NCI-H1092 (cell line): ENCODE measurements around the gene DUOX2.
A peak's percentile ranks its signal among the peaks of the same experiment; 100 is the strongest.
"Not testable (repeated sequence)": the region's sequence is repeated elsewhere in the genome, so short reads cannot be mapped to it uniquely, and the experiment has no call there.

Source experiments
- DNase-seq: peaks from one replicate; lab custom pipeline; 2025; lab: John Stamatoyannopoulos, UW

Gene DUOX2

DNA sequence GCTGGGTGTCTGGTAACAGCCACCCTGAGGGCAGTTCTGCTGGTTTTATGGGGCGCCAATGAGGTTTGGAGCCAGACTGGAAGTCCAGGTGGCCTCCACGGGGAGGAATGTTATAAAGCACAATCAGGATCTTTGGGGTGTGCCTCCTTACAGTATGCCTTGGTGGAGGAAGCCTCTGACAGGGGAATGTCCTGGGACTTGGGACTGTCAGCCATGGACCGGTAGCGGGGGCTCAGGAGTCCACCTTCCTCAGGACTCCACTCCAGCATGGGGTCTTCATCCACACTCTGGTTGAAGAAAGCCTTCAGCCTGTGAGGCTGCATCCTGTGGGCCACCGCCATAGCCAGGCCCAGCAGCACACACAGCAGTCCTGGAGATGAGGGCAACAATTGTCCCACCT is 5.0 kb upstream of the DUOX2 start:
- no peak for DNase-seq

GRCh38 chr15:45118131-45118588 is 4.2 kb upstream of the DUOX2 start:
- peak; percentile 77 for DNase-seq

DNA sequence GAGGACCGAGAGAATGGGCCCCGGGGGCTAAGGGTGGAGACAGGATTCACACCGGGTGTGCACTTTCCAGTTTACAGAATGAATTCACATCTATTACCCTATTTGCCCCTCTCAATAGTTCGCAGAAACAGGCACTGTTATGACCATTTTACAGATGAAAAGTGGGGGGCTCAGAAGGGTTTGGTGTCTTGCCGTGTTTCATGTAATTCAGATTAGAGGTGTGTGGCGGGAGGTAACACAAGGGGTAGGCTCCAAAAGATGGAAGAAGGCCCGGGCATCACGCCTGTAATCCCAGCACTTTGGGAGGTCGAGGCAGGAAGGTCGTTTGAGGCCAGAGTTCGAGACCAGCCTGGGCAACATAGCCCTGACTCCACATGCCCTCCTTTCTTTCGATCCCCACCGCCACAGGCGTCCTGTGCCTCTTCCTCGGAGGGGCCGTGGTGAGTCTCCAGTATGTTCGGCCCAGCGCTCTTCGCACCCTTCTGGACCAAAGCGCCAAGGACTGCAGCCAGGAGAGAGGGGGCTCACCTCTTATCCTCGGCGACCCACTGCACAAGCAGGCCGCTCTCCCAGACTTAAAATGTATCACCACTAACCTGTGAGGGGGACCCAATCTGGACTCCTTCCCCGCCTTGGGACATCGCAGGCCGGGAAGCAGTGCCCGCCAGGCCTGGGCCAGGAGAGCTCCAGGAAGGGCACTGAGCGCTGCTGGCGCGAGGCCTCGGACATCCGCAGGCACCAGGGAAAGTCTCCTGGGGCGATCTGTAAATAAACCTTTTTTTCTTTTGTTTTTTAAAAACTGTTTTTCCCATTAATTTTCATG is 3.5 kb upstream of the DUOX2 start:
- DNase-seq = no peak

DNA sequence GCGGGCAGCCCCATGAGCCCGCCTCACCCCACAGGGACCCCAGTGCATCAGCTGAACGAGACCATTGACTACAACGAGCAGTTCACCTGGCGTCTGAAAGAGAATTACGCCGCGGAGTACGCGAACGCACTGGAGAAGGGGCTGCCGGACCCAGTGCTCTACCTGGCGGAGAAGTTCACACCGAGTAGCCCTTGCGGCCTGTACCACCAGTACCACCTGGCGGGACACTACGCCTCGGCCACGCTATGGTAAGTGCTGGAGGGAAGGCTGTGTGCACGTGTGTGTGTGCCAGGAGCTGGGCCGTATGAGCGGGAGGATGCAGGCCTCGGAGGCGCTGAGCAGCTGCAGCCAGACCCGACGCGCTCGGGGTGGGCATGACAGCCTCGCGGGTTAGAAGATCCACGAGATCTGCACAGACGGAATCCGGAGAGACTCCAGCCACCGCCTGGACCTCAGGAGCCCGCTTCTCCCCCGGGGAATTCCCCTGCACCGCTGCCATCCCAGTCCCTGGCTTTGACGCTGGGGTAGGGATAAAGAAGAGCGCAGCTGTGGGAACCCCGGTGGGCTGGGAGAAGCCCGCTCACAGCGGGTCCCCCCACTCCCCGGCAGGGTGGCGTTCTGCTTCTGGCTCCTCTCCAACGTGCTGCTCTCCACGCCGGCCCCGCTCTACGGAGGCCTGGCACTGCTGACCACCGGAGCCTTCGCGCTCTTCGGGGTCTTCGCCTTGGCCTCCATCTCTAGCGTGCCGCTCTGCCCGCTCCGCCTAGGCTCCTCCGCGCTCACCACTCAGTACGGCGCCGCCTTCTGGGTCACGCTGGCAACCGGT is 2.7 kb upstream of the DUOX2 start:
- no peak for DNase-seq

DNA sequence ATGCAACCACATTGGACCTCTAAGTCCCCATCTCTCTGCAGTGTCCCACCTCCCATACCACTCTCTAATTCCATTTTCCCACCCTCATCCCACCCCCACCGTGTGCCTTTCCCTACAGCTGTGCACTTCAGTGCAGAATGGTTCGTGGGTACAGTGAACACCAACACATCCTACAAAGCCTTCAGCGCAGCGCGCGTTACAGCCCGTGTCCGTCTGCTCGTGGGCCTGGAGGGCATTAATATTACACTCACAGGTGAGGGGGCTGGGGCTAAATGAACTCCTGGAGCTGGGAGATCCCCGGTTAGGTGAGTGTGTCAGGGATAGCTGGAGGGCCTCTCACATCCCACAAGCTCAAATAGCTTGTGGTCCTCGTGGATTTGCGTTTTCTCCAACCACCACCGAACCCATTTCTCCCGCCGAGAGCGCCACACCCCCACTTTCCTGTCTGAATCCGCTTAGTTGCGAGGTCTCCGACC is 2.1 kb upstream of the DUOX2 start:
- DNase-seq = no peak

GRCh38 chr15:45115312-45115820 is 1.4 kb upstream of the DUOX2 start:
- DNase-seq = no peak

- no peak for DNase-seq
These were observed 746 bp upstream of the DUOX2 start for GRCh38 chr15:45114751-45115085.

DNA sequence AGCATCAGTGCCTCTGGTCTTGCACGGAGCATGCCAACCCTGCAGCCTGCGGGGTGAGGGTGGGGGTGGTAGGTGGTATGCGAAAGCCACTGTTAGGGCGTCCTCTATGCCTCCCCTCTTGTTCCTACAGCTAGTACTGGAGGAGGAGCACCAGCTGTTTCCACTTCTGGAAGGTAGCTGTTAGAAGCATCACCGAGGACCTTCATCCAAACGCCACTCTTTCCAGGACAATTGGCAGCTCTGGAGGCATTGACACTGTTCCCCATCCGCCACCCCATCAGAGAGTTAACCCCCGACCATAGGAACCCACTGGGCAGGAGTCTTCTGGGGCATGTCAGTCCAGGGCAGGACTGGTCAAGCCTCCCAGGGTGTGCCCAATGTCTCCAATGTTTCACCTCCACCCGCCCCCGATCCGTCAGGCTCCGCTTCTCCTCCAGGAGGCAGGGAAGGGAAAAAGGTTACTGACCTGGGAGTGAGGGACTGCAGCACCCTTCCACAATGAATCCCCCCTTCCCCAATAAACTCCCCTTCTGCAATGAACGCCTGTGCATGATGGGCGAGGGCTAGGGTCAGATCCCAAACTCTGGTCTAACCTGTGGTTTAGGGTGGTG is 487 bp downstream of the DUOX2 start:
- no peak for DNase-seq

- DNase-seq = no peak
These were observed 1.2 kb downstream of the DUOX2 start for GRCh38 chr15:45112591-45113379.

DNA sequence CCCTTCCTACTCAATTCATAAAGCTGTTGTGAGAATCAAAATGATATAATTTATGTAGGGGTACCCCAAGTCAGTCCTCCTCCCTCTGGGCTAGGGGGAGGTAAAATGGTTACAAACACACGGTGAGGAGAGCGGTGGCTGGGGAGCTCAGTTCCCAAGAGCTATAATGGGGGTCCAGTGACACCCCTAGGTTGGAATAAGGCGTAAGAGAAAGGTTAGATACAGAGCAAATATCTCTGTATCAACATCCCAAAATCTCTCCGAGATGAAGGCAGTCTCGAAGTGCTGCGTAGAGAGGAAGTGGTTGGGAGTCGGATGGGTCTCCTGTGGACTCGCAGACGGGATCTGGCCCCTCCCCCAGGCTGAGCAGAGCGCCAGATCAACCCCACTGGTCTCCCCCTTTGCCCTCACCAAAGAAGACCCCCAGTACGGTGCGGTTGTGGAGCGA is 1.8 kb downstream of the DUOX2 start:
- DNase-seq = no peak

GRCh38 chr15:45111390-45112142 is 2.4 kb downstream of the DUOX2 start:
- no peak for DNase-seq

GRCh38 chr15:45110256-45110820 is 3.6 kb downstream of the DUOX2 start:
- DNase-seq = no peak

- DNase-seq = no peak
These were observed 5.9 kb downstream of the DUOX2 start for GRCh38 chr15:45107941-45108630.

DNA sequence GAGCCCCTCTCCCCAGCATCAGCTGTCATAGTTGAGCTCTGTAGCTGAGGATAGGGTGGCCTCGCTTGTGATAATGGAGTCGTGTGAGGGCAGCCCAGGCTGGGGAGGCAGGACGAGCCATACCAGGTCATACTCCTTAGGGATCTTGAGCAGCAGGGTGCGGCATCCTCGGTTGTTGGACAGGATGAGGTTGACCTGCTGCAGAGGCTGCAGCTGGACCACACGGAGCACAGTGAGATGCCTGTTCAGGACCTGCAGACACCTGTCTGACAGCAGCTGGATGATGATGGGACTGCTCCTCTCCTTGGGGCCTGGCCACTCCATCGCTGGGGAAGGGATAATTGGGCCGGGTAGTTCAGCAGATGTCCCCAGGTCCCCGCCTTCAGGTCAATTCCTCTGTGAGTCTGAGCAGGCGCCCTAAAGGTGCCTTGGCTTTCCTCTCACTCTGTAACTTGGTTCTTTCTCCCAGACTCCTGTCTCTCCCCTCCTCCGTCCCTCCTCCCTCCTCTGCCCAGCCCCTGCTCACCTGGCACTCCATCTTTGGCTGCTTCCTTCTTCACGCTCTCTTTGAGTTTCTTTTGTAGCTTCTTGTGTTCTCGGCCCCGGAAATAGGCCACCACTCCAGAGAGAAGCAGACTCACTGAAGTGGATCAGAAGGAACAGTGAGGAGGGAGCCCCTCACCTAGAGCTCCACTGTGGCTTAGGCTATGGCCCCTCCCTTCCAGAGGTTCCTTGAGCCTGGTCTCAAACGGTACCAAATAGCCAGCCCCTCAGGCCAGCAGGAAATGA is 7.8 kb downstream of the DUOX2 start:
- DNase-seq = no peak

DNA sequence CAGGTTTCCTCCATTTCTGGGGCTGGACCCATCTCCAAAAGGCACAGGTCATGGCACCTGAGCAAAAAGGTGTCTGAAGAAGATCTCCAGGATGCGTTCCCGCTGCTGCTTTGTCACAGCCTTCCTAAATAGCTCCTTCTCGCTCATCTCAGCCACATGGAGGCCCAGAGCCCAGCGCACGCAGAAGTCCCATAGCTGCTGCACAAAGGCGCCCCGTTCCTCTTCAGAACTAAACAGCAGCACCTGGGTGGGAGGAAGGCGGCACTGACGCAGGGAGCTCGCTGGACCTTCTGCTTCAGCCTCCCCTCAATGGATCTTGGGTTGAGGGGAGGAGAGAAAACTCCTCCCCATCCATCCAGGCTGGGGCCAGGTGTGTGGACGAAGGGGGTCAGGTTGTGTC is 8.4 kb downstream of the DUOX2 start:
- DNase-seq = no peak

DNA sequence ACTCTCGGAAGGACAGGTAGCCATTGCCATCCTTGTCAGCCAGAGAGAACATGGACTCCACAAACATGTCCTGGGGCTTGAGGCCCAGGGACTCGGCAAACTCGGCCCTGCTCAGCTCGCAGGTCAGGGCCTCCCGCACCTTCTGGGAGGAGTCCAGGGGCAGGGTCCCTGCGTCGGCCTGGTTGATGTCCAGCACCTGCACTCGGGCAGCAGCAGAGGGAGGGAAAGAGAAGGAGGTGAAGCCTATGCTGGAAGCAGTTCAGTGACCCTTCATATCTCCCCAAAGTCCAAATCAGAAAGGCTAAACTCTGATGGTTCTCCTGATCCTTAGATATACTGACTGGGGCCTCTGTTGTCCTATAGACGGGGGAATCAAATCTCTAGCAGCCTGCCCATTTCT is 9.8 kb downstream of the DUOX2 start:
- DNase-seq = not testable (repeated sequence)

- DNase-seq = no peak
These were observed 11.7 kb downstream of the DUOX2 start for GRCh38 chr15:45102226-45102625.

GRCh38 chr15:45101749-45102148 is 12.2 kb downstream of the DUOX2 start:
- DNase-seq = no peak
